ENCODE data around the gene OR2L3.

- TF ChIP-seq CTCF (IDR thresholded peaks at IDR 0.05), result no peak
- no peak for TF ChIP-seq POLR2A (IDR thresholded peaks at IDR 0.05)
Measured at GRCh38 chr1:248065604-248066003, 19.0 kb downstream of the OR2L3 start.

Data from uterus (tissue), 2 donors.